HepG2 (cell line): ENCODE data around the gene CTU2. TPM values are rescaled to one million over a fixed set of nuclear protein-coding genes. Genes with fewer than 3 reads are reported as not detected.
A peak's percentile ranks its signal among the peaks of the same experiment; 100 is the strongest.

Source experiments
- CC2D1A ChIP-seq: sonication (generic); formaldehyde crosslinking; IDR thresholded peaks from 2 replicates; pipeline ENCODE4 v1.8.1; 2023; ENCODE audit warnings: mild to moderate bottlenecking, missing genetic modification reagents
- FOSL2 ChIP-seq: sonication (generic); formaldehyde crosslinking; IDR thresholded peaks from 2 replicates; pipeline ENCODE4 v1.4.0; 2020; ENCODE audit warnings: missing genetic modification reagents
- GFI1 ChIP-seq: sonication (generic); formaldehyde crosslinking; IDR thresholded peaks from 2 replicates; pipeline ENCODE4 v1.5.0; 2020; ENCODE audit warnings: missing genetic modification reagents, mild to moderate bottlenecking, borderline replicate concordance
- KDM2A ChIP-seq: sonication (generic); formaldehyde crosslinking; IDR thresholded peaks from 2 replicates; pipeline ENCODE4 v1.4.0; 2020; ENCODE audit warnings: low read depth, missing genetic modification reagents, borderline replicate concordance
- KLF6 ChIP-seq: IDR thresholded peaks from 2 replicates; pipeline ENCODE4 v1.8.0; 2016; ENCODE audit warnings: missing biosample characterization, missing genetic modification reagents
- KLF9 ChIP-seq: IDR thresholded peaks from 2 replicates; pipeline ENCODE4 v1.6.1; 2016; ENCODE audit warnings: low read depth
- MXD4 ChIP-seq: IDR thresholded peaks from 2 replicates; pipeline ENCODE4 v1.6.1; 2016; ENCODE audit warnings: mild to moderate bottlenecking, missing biosample characterization, missing genetic modification reagents
- NR2F6 ChIP-seq, 2 experiments: IDR thresholded peaks; 2 replicates each; pipeline ENCODE4 v1.6.1; 2016; ENCODE audit warnings: antibody characterized with exemption in 1 of 2, mild to moderate bottlenecking in 1 of 2
- PAF1 ChIP-seq: IDR thresholded peaks from 2 replicates; pipeline ENCODE4 v1.6.1; 2016; ENCODE audit warnings: missing genetic modification reagents, missing compliant biosample characterization
- SALL2 ChIP-seq: sonication (generic); formaldehyde crosslinking; IDR thresholded peaks from 2 replicates; pipeline ENCODE4 v1.8.1; 2023; ENCODE audit warnings: mild to moderate bottlenecking, missing genetic modification reagents, inconsistent platforms
- ZFP62 ChIP-seq: sonication (generic); formaldehyde crosslinking; IDR thresholded peaks from 2 replicates; pipeline ENCODE4 v1.4.0; 2020; ENCODE audit warnings: missing genetic modification reagents
- ZNF121 ChIP-seq: sonication (generic); formaldehyde crosslinking; IDR thresholded peaks from 2 replicates; pipeline ENCODE4 v1.5.0; 2020; ENCODE audit warnings: mild to moderate bottlenecking, missing genetic modification reagents
- ZNF142 ChIP-seq: sonication (generic); formaldehyde crosslinking; IDR thresholded peaks from 2 replicates; pipeline ENCODE4 v1.4.0; 2020; ENCODE audit warnings: missing genetic modification reagents
- ZNF275 ChIP-seq: sonication (generic); formaldehyde crosslinking; IDR thresholded peaks from 2 replicates; pipeline ENCODE4 v1.8.0; 2022; ENCODE audit warnings: missing genetic modification reagents, mild to moderate bottlenecking, inconsistent platforms, borderline replicate concordance
- ZNF576 ChIP-seq: sonication (generic); formaldehyde crosslinking; IDR thresholded peaks from 2 replicates; pipeline ENCODE4 v1.4.0; 2020; ENCODE audit warnings: mild to moderate bottlenecking, missing genetic modification reagents
- ZNF614 ChIP-seq: IDR thresholded peaks from 2 replicates; pipeline ENCODE4 v1.6.1; 2018; ENCODE audit warnings: missing biosample characterization, missing genetic modification reagents, inconsistent platforms, borderline replicate concordance
- ZNF619 ChIP-seq: sonication (generic); formaldehyde crosslinking; IDR thresholded peaks from 2 replicates; pipeline ENCODE4 v1.4.0; 2020; ENCODE audit warnings: mild to moderate bottlenecking, missing genetic modification reagents
- ZNF639 ChIP-seq: conservative IDR thresholded peaks from 2 replicates; pipeline ENCODE4 v1.6.1; 2018; ENCODE audit warnings: missing genetic modification reagents
- ZNF652 ChIP-seq: IDR thresholded peaks from 2 replicates; pipeline ENCODE4 v1.6.1; 2016; ENCODE audit warnings: low read depth, borderline replicate concordance
- polyA plus RNA-seq, 8 experiments: library from polyadenylated mRNA; depleted of rRNA in 3 of 8; stranded (reverse) in 7 of 8; unstranded in 1 of 8; fragments of >200 nt; fragmentation: Illumina TruSeq in 4 of 8; extraction: Trizol in 4 of 8; gene quantifications; 2 replicates each; pipeline versions ENCODE4 v1.2.1 to v1.2.3, GENCODE V29; 2011 to 2016; ENCODE audit warnings: low read depth in 4 of 8, missing spikeins in 1 of 8, mixed read lengths in 1 of 8; ENCODE audit not compliant: insufficient read depth in 1 of 8
- total RNA-seq, 5 experiments: library from RNA; depleted of rRNA; stranded (reverse); fragments of >200 nt; fragmentation: Illumina TruSeq; extraction: Trizol; gene quantifications; 2 replicates each; pipeline ENCODE4 v1.2.3, GENCODE V29; 2016; ENCODE audit warnings: low read depth in 1 of 5

CTU2 gene
- total and polyA plus RNA-seq, 2 of the 13 experiments (the other 11 are each of a cell fraction or from before 2014, with no cell fraction given) = 13.3 to 21.9 TPM

GRCh38 chr16:88759245-88759975 is 53.1 kb downstream of the CTU2 start (continued):
- no peak for TF ChIP-seq CC2D1A (CRISPR knock-in tag)
- TF ChIP-seq ZFP62 = no peak
- peak; percentile 92 for TF ChIP-seq MXD4 (CRISPR knock-in tag)
- TF ChIP-seq ZNF275 (CRISPR knock-in tag) = 0 out of 2 replicates have a peak, but pooled peaks have one; percentile 55
- peak; percentile 87 for TF ChIP-seq KDM2A
- peak; percentile 77 for TF ChIP-seq KLF6 (CRISPR knock-in tag)
- peak; percentile 59; the same call in 1 of the 2 replicates for TF ChIP-seq SALL2 (CRISPR knock-in tag)
- TF ChIP-seq ZNF619 (CRISPR knock-in tag) = peak; percentile 47; the same call in 1 of the 2 replicates
- peak; percentile 67 for TF ChIP-seq ZNF121 (CRISPR knock-in tag)
- TF ChIP-seq ZNF576 = no peak
- TF ChIP-seq ZNF614 (CRISPR knock-in tag) = peak; percentile 91
- TF ChIP-seq ZNF652 = no peak; the same call in 1 of the 2 replicates
- peak; percentile 82; the same call in 1 of the 2 replicates for TF ChIP-seq KLF9
- TF ChIP-seq ZNF639 (CRISPR knock-in tag) = peak; percentile 32; the same call in 1 of the 2 replicates
- TF ChIP-seq ZNF142 (CRISPR knock-in tag) = peak; percentile 28; the same call in 1 of the 2 replicates
- TF ChIP-seq NR2F6 (IDR thresholded peaks at IDR 0.05) = no peak
- peak; percentile 71; the same call in 1 of the 2 replicates for TF ChIP-seq NR2F6 (CRISPR knock-in tag; IDR thresholded peaks at IDR 0.05)
- TF ChIP-seq GFI1 (CRISPR knock-in tag) = peak; percentile 29; the same call in 1 of the 2 replicates
- peak; percentile 43; the same call in 1 of the 2 replicates for TF ChIP-seq FOSL2
- TF ChIP-seq PAF1 = no peak
